Breast epithelium (tissue), 3 donors: Measurements from ENCODE around the gene RNF11.

Experiments
- POLR2A ChIP-seq: fragments of 450-650 bp; IDR thresholded peaks from one replicate; pipeline ENCODE4 v1.6.1; 2016; ENCODE audit warnings: antibody characterized with exemption, mild to moderate bottlenecking, moderate library complexity
- TF ChIP-seq, protein P1 (sequence below), 3 donors: fragments of 450-650 bp; IDR thresholded peaks; one replicate each; pipeline ENCODE4 v1.5.1; 2016 to 2017; ENCODE audit warnings: antibody characterized with exemption in 3 of 3, mild to moderate bottlenecking in 3 of 3, moderate library complexity in 3 of 3

DNA sequence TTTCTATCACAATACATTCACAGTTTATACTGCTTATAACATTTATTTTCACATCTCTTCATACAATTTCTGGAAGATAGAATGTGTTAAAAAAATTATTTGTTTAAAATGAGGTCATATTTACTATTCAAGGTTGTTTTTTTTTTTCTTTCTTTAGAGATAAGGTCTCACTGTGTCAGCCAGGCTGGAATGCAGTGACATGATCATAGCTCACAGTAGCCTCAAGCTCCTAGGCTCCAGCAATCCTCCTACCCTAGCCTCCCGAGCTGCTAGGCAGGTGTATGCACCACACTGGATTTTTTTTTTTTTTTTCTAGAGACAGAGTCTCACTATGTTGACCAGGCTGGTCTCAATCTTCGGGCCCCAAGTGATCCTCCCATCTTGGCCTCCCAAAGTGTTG, 19.0 kb upstream of the RNF11 start:
- TF ChIP-seq, protein P1, sequence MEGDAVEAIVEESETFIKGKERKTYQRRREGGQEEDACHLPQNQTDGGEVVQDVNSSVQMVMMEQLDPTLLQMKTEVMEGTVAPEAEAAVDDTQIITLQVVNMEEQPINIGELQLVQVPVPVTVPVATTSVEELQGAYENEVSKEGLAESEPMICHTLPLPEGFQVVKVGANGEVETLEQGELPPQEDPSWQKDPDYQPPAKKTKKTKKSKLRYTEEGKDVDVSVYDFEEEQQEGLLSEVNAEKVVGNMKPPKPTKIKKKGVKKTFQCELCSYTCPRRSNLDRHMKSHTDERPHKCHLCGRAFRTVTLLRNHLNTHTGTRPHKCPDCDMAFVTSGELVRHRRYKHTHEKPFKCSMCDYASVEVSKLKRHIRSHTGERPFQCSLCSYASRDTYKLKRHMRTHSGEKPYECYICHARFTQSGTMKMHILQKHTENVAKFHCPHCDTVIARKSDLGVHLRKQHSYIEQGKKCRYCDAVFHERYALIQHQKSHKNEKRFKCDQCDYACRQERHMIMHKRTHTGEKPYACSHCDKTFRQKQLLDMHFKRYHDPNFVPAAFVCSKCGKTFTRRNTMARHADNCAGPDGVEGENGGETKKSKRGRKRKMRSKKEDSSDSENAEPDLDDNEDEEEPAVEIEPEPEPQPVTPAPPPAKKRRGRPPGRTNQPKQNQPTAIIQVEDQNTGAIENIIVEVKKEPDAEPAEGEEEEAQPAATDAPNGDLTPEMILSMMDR (IDR thresholded peaks at IDR 0.05) = no peak
- TF ChIP-seq POLR2A = no peak
